ENCODE measurements around the gene NDC80.
"Not testable (repeated sequence)": the region's sequence is repeated elsewhere in the genome, so short reads cannot be mapped to it uniquely, and the experiment has no call there.

The NDC80 gene

GRCh38 chr18:2635586-2635985, 64.2 kb downstream of the NDC80 start:
- DNase-seq = no peak

GRCh38 chr18:2636126-2636631, 64.8 kb downstream of the NDC80 start:
- peak; percentile 7 for DNase-seq

GRCh38 chr18:2641638-2642037, 70.3 kb downstream of the NDC80 start:
- DNase-seq = no peak

GRCh38 chr18:2642771-2643170, 71.4 kb downstream of the NDC80 start:
- DNase-seq = no peak

- no peak for DNase-seq
These were observed 73.2 kb downstream of the NDC80 start for GRCh38 chr18:2644535-2644934.

GRCh38 chr18:2651981-2652380, 80.6 kb downstream of the NDC80 start:
- no peak for DNase-seq

GRCh38 chr18:2653467-2653866, 82.1 kb downstream of the NDC80 start:
- DNase-seq = no peak

- DNase-seq = no peak
These were observed 83.0 kb downstream of the NDC80 start for GRCh38 chr18:2654169-2654927.

- peak; percentile 80 for DNase-seq
These were observed 83.5 kb downstream of the NDC80 start for GRCh38 chr18:2654928-2655177.

- peak; percentile 83 for DNase-seq
These were observed 84.0 kb downstream of the NDC80 start, which contains the start of gene SMCHD1 for GRCh38 chr18:2655178-2655953. Gene SMCHD1, plus strand, starts transcription at chr18:2655726. Its CDS starts 350 bp downstream, at chr18:2656076.

- no peak for DNase-seq
These were observed 84.5 kb downstream of the NDC80 start for GRCh38 chr18:2655954-2656236.

- peak; percentile 37 for DNase-seq
These were observed 85.1 kb downstream of the NDC80 start for GRCh38 chr18:2656237-2656980.

GRCh38 chr18:2656981-2657512, 85.7 kb downstream of the NDC80 start:
- no peak for DNase-seq

GRCh38 chr18:2657788-2658458, 86.6 kb downstream of the NDC80 start:
- no peak for DNase-seq

GRCh38 chr18:2660849-2661248, 89.5 kb downstream of the NDC80 start:
- not testable (repeated sequence) for DNase-seq

GRCh38 chr18:2662288-2662687, 90.9 kb downstream of the NDC80 start:
- DNase-seq = not testable (repeated sequence)

GRCh38 chr18:2662990-2663389, 91.6 kb downstream of the NDC80 start:
- no peak for DNase-seq
